Muscle of arm (tissue), 14 donors: Measurements from ENCODE around the gene RGPD4. TPM values are rescaled to one million over a fixed set of nuclear protein-coding genes. Genes with fewer than 3 reads are reported as not detected.
"Not testable (repeated sequence)": the region's sequence is repeated elsewhere in the genome, so short reads cannot be mapped to it uniquely, and the experiment has no call there.

ENCODE experiments used
- DNase-seq: peaks from one replicate; pipeline ENCODE4 v3.0.0-alpha.2; 2013
- long read RNA-seq, 11 donors: transcript quantifications; one replicate each; lab custom pipeline, GENCODE V29; 2026
- polyA plus RNA-seq, 12 donors: library from polyadenylated mRNA; unstranded; fragments of 120-200 nt; gene quantifications; one replicate each; pipeline ENCODE4 v1.2.1, GENCODE V29; 2013; ENCODE audit not compliant: insufficient read length in 12 of 12

RGPD4 gene
- polyA plus RNA-seq: under 1 TPM in 8 of 12 donors, not detected in 4; 0.04 to 0.11 (median 0.09) TPM
- long read RNA-seq, donor 1: 0 reads
- long read RNA-seq, donor 2: 0 reads
- long read RNA-seq, donor 3: 0 reads
- long read RNA-seq, donor 4: 0 reads
- long read RNA-seq, donor 5: 0 reads
- long read RNA-seq, donor 6: 0 reads
- long read RNA-seq, donor 7: 0 reads
- long read RNA-seq, donor 8: 0 reads
- long read RNA-seq, donor 9: 0 reads
- long read RNA-seq, donor 10: 0 reads
- long read RNA-seq, donor 11: 0 reads

GRCh38 chr2:107826749-107827148, at the start of gene RGPD4:
TSS of gene RGPD4 (plus strand) at chr2:107826892. CDS start at chr2:107827014, 122 bp downstream.
- DNase-seq: not testable (repeated sequence)

DNA sequence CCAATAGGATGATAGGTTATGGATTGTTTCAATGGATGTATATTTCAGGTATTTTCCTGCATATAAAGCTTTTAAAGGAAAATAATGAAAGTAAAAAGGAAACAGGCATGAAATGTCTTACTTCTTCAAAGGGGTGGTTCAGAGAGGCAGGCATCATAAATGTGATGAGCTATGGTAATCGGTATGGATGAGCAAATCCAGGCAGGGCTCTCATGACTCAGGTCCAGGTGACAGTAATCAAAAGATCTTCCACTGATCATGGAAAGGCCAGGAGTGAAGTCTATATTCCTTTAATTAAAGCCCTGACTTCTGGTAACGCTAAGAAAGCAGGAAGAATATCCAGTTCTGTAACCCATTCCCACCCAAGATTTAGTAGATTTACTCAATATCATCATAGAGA, 48.7 kb upstream of the RGPD4 start:
- no peak for DNase-seq

DNA sequence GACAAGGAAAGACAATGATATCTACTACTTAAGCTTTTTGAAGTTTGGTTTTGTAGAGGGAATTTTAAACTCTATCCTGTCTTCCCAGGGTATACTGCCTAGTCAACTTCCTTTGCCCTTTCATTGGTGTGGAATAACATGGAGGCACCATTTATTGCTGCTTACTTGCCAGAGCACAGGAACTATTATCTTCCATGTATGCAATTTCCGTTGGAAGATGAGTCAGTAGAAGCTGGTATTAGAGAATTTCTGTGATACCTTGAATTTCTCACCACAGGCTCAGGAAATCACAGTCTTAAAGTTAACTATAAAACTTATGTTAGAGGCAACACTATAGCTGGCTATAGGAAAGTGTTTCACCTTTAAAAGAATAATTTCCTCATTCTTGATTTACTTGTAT, 40.9 kb upstream of the RGPD4 start:
- DNase-seq: no peak

DNA sequence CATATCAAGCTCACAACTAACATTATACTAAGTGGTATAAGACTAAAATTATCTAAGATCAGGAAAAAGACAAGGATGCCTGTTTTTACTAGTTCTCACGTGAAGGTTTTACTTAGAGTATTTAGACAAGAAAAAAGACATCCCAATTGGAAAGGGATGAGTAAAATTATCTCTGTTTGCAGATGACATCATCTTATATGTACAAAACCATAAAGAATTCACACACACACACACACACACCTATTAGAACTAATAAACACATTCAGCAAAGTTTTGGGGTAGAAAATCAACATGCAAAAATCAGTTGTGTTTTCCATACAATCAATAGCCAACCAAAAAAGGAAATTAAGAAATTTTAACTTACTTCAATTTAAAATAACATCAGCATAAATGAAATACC, 35.9 kb upstream of the RGPD4 start:
- no peak for DNase-seq

GRCh38 chr2:107801498-107801897, 25.2 kb upstream of the RGPD4 start:
- DNase-seq: no peak

DNA sequence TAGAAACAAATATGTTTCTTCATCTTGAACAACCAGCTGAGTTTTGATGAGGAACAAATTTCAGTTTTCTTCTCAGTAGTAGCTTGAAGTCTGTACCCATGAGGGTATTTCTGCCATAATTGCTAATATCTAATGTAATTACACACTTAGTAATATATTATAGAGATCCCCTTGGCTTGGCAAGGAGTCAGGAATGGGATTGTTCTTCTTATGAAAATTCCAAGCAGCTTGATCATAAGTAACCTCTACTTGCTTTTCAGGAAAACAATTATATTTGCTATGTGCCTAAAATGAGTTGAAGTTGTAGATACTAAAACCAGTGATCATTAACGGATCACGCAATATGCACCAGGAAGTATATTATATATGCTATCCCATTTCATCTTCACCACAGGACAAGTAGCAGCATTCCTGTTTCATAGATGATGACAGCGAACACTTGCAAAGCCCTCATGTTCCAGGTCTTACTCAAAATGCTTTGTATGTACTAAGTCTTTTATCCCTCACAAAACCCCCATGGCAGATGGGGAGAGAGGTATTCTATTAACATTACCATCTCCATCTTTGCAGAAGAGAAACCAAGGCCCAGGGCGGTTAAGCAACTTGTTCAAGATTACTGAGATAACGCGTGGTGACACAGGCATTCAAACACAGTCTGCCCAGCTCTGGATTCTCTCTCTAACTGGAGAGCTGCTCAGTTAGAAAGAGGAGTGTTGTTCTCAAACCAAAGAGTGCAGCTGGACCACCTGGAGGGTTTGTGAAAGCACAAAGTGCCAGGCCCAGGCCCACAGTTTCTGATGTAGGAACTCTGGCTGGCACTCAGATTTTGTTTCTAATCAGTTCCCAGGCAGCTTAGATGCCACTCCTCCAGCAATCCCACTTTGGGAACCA, 21.8 kb upstream of the RGPD4 start:
- no peak for DNase-seq

- no peak for DNase-seq
Observed at GRCh38 chr2:107806901-107807300, 19.8 kb upstream of the RGPD4 start.

DNA sequence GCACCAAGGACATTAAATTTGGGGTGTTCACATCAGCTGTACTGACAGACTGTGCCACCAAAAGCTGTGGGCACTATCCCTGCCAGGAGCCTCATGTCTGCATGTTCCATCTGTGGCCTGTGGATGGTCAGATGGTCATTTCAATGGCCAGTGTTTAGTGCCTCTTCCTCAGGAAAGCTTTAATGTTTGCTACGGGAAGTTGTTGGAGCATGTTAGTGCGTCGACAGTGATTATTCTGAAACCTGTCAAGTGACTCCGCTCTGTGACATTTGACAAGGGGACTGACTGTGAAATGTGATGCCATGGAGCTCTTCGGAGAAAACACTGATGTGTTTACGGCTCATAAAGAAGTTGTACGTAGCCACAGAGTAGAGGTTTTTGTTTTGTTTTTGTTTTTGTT, 18.7 kb upstream of the RGPD4 start:
- DNase-seq: no peak

- DNase-seq: peak; percentile 19
Observed at GRCh38 chr2:107808959-107809358, 17.7 kb upstream of the RGPD4 start.

DNA sequence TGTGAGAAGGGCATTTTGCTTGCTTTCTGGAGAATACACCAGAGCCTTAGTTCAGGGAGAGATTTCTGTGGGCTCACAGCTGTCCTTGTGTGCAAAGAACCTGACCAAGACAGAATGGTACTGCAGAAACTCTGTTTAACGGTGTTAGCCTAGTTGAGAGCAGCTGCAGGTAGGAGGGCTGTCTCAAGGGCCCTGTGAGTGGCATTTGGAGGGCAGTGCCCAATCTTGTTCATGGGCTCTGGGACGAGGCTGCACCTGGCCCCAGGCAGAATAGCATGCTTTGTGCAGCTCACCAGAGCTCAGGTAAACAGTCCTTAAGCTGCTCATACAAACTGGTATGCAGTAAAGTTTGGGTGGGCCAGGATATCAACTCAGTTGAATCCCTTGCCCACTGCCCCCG, 16.9 kb upstream of the RGPD4 start:
- DNase-seq: no peak

DNA sequence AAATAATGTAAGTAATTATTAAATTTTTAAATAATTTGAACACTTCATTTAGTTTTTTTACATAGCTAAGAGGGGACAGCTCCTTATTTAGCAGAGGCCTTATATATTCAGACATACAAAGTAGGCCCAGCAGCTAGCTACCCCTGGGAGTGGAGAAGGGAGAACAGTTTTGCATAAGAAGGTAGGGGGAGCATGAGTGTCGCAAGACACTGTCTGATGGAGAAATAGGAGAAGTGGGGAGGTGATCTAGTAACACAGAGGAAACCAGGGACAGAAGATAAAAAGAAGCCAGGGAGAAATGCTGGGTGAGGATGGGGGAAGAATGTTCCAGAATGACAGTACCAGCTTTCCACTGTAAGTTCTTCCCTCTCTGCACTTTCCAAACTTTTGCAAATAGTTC, 16.0 kb upstream of the RGPD4 start:
- DNase-seq: no peak

- DNase-seq: no peak
Observed at GRCh38 chr2:107811411-107811810, 15.3 kb upstream of the RGPD4 start.

DNA sequence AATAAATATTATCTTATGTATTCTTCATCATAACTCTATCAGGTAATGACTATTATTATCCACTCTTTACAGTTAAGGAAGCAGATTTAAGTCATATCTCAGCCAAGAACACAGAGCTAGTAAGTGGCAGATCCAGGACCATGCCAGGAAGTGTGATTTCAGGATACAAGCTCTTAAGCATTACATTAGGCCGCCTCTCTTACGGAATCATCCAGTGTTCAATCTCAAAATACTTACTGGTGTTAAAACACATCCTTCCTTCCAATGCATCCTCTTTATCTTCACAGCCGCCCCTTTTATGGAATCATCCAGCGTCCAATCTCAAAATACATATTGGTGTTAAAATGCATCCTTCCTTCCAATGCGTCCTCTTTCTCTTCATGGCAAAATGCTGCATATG, 14.7 kb upstream of the RGPD4 start:
- DNase-seq: no peak

- no peak for DNase-seq
Observed at GRCh38 chr2:107817378-107817777, 9.3 kb upstream of the RGPD4 start.

DNA sequence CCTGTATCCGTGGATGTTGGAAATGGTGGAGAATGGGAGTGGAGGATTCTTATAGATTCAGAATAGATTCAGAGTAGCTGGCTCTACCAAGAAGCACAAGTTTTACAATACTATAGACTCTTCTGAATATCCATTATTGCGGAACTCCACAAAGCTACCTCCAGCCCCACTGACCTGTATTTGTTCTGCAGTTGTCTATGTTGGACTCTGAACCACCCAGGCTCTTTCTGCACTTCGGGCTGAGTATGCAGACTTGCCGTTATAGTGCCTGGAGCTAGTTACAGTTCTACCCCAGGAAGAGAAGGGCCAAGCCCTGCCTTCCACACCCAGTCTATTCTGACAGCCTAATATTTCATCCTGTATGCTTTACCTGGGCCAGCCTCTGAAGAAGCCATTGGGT, 4.4 kb upstream of the RGPD4 start:
- no peak for DNase-seq

- DNase-seq: no peak
Observed at GRCh38 chr2:107824451-107825205, 2.1 kb upstream of the RGPD4 start.

DNA sequence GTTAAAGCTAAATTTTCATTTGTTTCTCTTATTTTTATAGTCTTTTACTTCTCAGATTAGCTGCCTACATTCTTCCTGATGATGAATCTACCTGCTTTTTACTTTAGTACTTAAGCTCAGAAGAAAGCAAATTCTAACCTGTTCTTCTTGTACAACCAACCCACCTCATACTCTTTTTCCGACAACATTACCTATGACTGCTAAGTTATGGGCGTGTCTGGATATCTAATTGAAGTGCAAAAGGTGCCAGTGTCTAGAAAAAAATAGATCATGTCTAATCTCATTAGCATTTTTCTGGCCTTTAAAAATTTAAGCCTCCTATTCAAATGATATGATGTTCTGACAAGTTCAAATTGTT, 1.5 kb upstream of the RGPD4 start:
- DNase-seq: no peak

DNA sequence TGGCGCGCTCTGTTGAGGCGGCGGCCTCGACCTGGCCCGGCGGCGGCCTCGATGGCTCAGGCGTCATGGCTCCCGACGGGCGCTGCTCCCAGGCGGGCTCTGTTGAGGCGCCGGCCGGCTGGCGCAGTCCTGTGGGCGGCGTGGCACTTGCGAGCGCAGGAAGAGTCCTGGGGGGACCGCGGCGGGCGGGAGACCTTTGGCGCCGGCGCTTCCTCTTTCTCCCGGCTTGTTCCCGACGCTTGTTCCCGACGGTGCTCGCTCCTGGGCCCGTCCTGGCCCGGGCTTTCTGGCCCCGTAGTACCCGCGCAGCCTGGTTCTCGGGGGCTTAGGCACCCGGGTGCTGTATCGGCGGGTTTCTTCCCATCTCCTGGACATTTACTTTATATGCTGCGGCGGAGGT, 2.8 kb downstream of the RGPD4 start:
- not testable (repeated sequence) for DNase-seq

DNA sequence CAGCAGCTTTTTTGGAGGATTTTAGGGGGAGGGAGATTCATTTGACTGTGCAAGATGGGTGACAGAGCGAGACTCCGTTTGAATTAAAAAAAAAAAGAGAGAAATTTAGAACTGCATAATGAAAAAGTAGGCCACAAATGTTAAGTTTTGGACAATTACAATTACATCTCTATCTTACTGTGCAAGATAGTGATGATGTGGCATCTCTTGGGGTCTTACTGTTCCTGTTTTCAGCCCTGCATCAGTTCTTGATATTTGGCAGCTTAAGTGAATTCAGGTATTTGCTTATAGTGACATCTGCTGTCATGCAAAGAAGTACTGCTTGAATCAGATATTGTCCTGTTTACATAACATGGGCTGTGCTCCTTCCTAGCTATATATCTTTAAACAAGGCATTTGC, 6.5 kb downstream of the RGPD4 start:
- not testable (repeated sequence) for DNase-seq

- DNase-seq: not testable (repeated sequence)
Observed at GRCh38 chr2:107833618-107834017, 6.9 kb downstream of the RGPD4 start.

DNA sequence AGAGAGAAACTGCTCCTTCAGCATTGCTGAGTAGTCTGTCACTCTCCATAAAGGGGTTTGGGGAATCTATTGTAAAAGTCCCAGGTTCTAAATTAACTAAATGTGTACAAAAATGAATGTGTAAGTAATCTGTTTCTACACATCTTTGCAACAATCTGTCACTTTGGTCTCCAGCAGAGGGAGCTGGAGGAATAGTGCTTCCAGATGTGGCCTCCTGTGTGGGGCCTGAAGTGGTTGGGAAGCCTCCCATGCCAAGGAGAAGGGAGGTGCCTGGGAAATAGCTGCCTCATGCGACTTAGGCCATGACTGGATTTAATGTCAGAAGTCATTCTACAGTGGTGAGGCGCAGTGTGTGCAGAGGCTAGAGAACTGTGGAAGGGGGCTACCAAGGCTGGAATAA, 89.4 kb downstream of the RGPD4 start:
- not testable (repeated sequence) for DNase-seq

GRCh38 chr2:107916696-107917370, 90.1 kb downstream of the RGPD4 start:
- not testable (repeated sequence) for DNase-seq
